Urinary bladder (tissue), 4 donors: Measurements from ENCODE around the gene TWSG1. TPM values are rescaled to one million over a fixed set of nuclear protein-coding genes. Genes with fewer than 3 reads are reported as not detected.

ENCODE experiments used
- DNase-seq: peaks from one replicate; pipeline ENCODE4 v3.0.0-alpha.2; 2015; ENCODE audit errors: extremely low spot score
- H3K27ac ChIP-seq: one replicate; pipeline ENCODE4 v1.5.1; 2013; ENCODE audit warnings: low read depth, mild to moderate bottlenecking, moderate library complexity
- H3K36me3 ChIP-seq: one replicate; pipeline ENCODE4 v1.6.1; 2013; ENCODE audit warnings: mild to moderate bottlenecking, moderate library complexity; ENCODE audit not compliant: insufficient read depth
- H3K4me1 ChIP-seq: one replicate; pipeline ENCODE4 v1.6.1; 2013; ENCODE audit warnings: mild to moderate bottlenecking, moderate library complexity; ENCODE audit not compliant: insufficient read depth
- H3K4me3 ChIP-seq: one replicate; pipeline ENCODE4 v1.5.1; 2013; ENCODE audit warnings: low read depth, low read length
- WGBS: extraction: QIAGEN DNeasy Blood & Tissue Kit; methylation state at CpG from one replicate; pipeline ENCODE4 v1.1.7; 2013; 5-methylcytosine and 5-hydroxymethylcytosine counted together
- polyA plus RNA-seq: library from polyadenylated mRNA; stranded (reverse); fragments of 200-250 nt; gene quantifications from one replicate; pipeline ENCODE4 v1.2.3, GENCODE V29; 2013
- total RNA-seq: library from RNA; depleted of rRNA; stranded (reverse); fragments of >200 nt; gene quantifications from one replicate; pipeline ENCODE4 v1.2.3, GENCODE V29; 2014
- donor health status: healthy with polysubstance abuse.
- donor health status: healthy.

TWSG1 gene
- total and polyA plus RNA-seq, 2 donors, result 55.0 to 160 TPM

- H3K4me1 ChIP-seq, result no peaks in the 10 kb centered on the region
- no peak overlapping the region for H3K4me3 ChIP-seq
- no peak for DNase-seq
- H3K27ac ChIP-seq, result no peak overlapping the region
- H3K36me3 ChIP-seq, result no peaks in the 10 kb centered on the region
- WGBS, result 55% methylated on average over 3 of the region's 3 CpGs
Measured at GRCh38 chr18:9323750-9324445, 10.7 kb upstream of the TWSG1 start.

GRCh38 chr18:9325716-9326115, 8.9 kb upstream of the TWSG1 start:
- H3K4me3 ChIP-seq, result no peak overlapping the region

DNA sequence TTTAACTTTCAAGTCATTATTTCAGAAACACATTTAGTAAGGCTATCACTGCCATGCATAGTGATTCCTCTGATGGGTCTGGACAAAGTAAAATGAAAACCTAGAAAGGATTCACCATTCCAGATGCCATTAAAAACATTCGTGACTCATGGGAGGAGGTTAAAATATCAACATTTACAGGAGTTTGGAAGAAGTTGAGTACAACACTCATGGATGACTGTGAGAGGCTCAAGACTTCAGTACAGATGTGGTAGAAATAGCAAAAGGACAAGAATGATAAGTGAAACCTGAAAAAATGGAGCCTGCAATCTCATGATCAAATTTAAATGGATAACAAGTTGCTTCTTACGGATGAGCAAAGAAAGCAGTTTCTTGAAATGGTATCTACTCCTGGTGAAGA, 5.8 kb upstream of the TWSG1 start:
- Histone ChIP-seq H3K36me3 (no peaks in the 10 kb centered on the region), H3K27ac (no peak overlapping the region), H3K4me1 (no peaks in the 10 kb centered on the region), H3K4me3 (no peak overlapping the region)
- WGBS, result 68% methylated on average over 2 of the region's 2 CpGs
- no peak for DNase-seq

More at GRCh38 chr18:9325716-9326115, 8.9 kb upstream of the TWSG1 start:
- H3K4me1 ChIP-seq, result no peaks in the 10 kb centered on the region
- 54% methylated on average over 2 of the region's 2 CpGs for WGBS
- H3K27ac ChIP-seq, result no peak overlapping the region
- no peaks in the 10 kb centered on the region for H3K36me3 ChIP-seq
- DNase-seq, result no peak

- Histone ChIP-seq H3K4me1 (no peaks in the 10 kb centered on the region), H3K4me3 (no peak overlapping the region), H3K36me3 (no peaks in the 10 kb centered on the region), H3K27ac (no peak overlapping the region)
- DNase-seq, result no peak
- WGBS, result 52% methylated on average over 1 of the region's 1 CpG
Measured at GRCh38 chr18:9329471-9329870, 5.1 kb upstream of the TWSG1 start.

GRCh38 chr18:9330419-9330818, 4.2 kb upstream of the TWSG1 start:
- no peak overlapping the region for H3K4me3 ChIP-seq
- 84% methylated on average over 3 of the region's 3 CpGs for whole genome bisulfite sequencing
- DNase-seq, result no peak

GRCh38 chr18:9333441-9334328, 888 bp upstream of the TWSG1 start:
- Histone ChIP-seq H3K4me3 (peak overlapping the region; percentile 89), H3K27ac (peak overlapping the region; percentile 74), H3K36me3 (no peaks in the 10 kb centered on the region), H3K4me1 (no peaks in the 10 kb centered on the region)
- no peak for DNase-seq
- WGBS, result 33% methylated on average over 52 of the region's 52 CpGs

More at GRCh38 chr18:9330419-9330818, 4.2 kb upstream of the TWSG1 start:
- H3K4me1 ChIP-seq, result no peaks in the 10 kb centered on the region
- no peak overlapping the region for H3K27ac ChIP-seq
- no peaks in the 10 kb centered on the region for H3K36me3 ChIP-seq

- Histone ChIP-seq H3K36me3 (no peaks in the 10 kb centered on the region), H3K4me1 (no peaks in the 10 kb centered on the region), H3K27ac (peak overlapping the region; percentile 89), H3K4me3 (peak overlapping the region; percentile 89)
- no peak for DNase-seq
- WGBS, result 2% methylated on average over 55 of the region's 55 CpGs
Measured at GRCh38 chr18:9334973-9335696, 562 bp downstream of the TWSG1 start.

GRCh38 chr18:9335697-9336045, 1.1 kb downstream of the TWSG1 start:
- WGBS, result 18% methylated on average over 3 of the region's 3 CpGs
- H3K4me1 ChIP-seq, result no peaks in the 10 kb centered on the region
- no peak for DNase-seq
- H3K4me3 ChIP-seq, result peak overlapping the region; percentile 89
- no peaks in the 10 kb centered on the region for H3K36me3 ChIP-seq
- no peak overlapping the region for H3K27ac ChIP-seq

GRCh38 chr18:9336827-9337226, 2.3 kb downstream of the TWSG1 start:
- Histone ChIP-seq H3K36me3 (no peaks in the 10 kb centered on the region), H3K4me1 (no peaks in the 10 kb centered on the region), H3K27ac (no peak overlapping the region), H3K4me3 (no peak overlapping the region)
- DNase-seq, result no peak

DNA sequence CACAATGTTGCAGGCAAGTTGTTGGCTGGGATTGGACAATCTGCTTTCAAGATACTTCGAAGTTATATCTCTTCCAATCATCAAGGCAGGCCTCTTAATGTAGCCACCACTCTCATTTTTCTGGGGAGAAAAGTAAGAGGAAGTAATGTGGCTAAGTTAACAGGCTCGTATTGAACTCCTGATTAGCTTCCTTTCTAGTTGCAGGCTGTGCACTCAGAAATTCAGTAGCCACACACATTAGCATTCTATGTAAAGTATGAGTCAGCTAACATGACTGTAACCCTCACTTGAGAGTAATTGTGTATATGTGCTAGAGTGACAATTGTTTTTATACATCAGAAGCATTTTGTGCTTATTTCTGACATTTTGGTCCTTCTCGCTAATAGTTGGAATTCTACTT, 3.3 kb downstream of the TWSG1 start:
- no peak overlapping the region for H3K4me3 ChIP-seq
- no peaks in the 10 kb centered on the region for H3K36me3 ChIP-seq
- DNase-seq, result no peak
- no peaks in the 10 kb centered on the region for H3K4me1 ChIP-seq
- no peak overlapping the region for H3K27ac ChIP-seq
- 75% methylated on average over 3 of the region's 3 CpGs for WGBS

DNA sequence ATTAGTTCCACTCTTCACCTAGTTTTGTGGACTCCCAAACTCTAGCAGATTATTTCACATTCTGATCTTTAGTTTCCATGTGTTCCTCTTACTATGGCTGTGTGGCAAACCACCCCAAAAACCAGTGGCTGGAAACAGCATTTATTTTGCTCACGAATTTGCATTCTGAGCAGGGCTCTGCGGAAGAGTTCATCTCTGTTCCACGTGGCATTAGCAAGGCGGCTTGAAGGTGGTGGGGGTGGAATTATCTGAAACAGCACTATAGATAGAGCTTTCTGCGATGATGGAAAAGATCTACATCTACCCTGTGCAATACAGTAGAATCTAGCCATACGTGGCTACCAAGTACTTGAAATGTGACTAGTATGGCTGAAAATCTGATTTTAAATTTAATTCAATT, 5.9 kb downstream of the TWSG1 start:
- DNase-seq, result no peak
- Histone ChIP-seq H3K27ac (no peak overlapping the region), H3K36me3 (no peaks in the 10 kb centered on the region), H3K4me3 (no peak overlapping the region), H3K4me1 (no peaks in the 10 kb centered on the region)
- 95% methylated on average over 6 of the region's 6 CpGs for WGBS

- no peaks in the 10 kb centered on the region for H3K36me3 ChIP-seq
- H3K27ac ChIP-seq, result no peak overlapping the region
- H3K4me1 ChIP-seq, result no peaks in the 10 kb centered on the region
- DNase-seq, result no peak
- H3K4me3 ChIP-seq, result no peak overlapping the region
Measured at GRCh38 chr18:9343577-9343976, 9.0 kb downstream of the TWSG1 start.

DNA sequence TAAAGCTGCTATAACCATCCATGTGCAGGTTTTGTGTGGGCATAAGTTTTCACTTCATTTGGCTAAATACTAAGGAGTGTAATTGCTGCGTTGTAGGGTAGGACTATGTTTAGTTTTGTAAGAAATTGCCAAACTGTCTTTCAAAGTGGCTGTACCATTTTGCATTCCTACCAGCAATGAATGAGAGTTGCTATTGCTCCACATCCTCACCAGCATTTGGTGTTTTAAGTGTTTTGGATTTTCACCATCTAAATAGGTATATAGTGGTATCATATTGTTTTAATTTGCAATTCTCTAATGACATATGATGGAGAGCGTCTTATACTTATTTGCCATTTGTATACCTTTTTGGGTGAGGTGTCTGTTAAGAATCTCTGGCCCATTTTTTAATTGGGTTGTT, 12.2 kb downstream of the TWSG1 start:
- H3K27ac ChIP-seq, result no peak overlapping the region
- 98% methylated on average over 2 of the region's 2 CpGs for WGBS

More for the DNA sequence above, 12.2 kb downstream of the TWSG1 start:
- Histone ChIP-seq H3K4me3 (no peak overlapping the region), H3K4me1 (no peaks in the 10 kb centered on the region), H3K36me3 (no peaks in the 10 kb centered on the region)
- no peak for DNase-seq
